Effector memory CD8-positive, alpha-beta T cell (primary cell): ENCODE results near the gene RAPGEF5.

Experiments used
- ATAC-seq: fragments of 150-1000 bp; cut with Tn5 transposase; replicated peaks from 2 replicates; pipeline ENCODE4 v1.10.0; 2021; ENCODE audit warnings: mild to moderate bottlenecking, moderate library complexity
- DNase-seq, 3 experiments: peaks; one replicate each; pipeline ENCODE4 v3.0.0; 2021
- H3K27ac Mint-ChIP-seq, 2 donors: one replicate each; pipeline ENCODE4 v1.8.0; 2022; ENCODE audit warnings: mild to moderate bottlenecking in 2 of 2, mixed read lengths in 2 of 2, moderate library complexity in 2 of 2
- H3K27me3 Mint-ChIP-seq, 2 donors: one replicate each; pipeline ENCODE4 v1.8.0; 2022; ENCODE audit warnings: mixed read lengths in 2 of 2
- H3K36me3 Mint-ChIP-seq: one replicate; pipeline ENCODE4 v1.8.0; 2022; ENCODE audit warnings: mild to moderate bottlenecking, moderate library complexity, mixed read lengths; ENCODE audit not compliant: insufficient read depth
- H3K4me1 Mint-ChIP-seq, 2 donors: one replicate each; pipeline ENCODE4 v1.8.0; 2022; ENCODE audit warnings: low read depth in 2 of 2, mixed read lengths in 2 of 2
- H3K4me3 Mint-ChIP-seq, 2 donors: one replicate each; pipeline ENCODE4 v1.8.0; 2022; ENCODE audit warnings: mild to moderate bottlenecking in 2 of 2, mixed read lengths in 2 of 2, moderate library complexity in 2 of 2
- H3K9me3 Mint-ChIP-seq, 2 donors: one replicate each; pipeline ENCODE4 v1.8.0; 2022; ENCODE audit warnings: mixed read lengths in 2 of 2

RAPGEF5 gene

GRCh38 chr7:22250390-22250789 is 106.6 kb downstream of the RAPGEF5 start:
- Mint-ChIP-seq H3K36me3 (no peaks in the 10 kb centered on the region), H3K27me3 (peaks cover 18 to 19% of the 10 kb centered on the region in 2 donors), H3K9me3 (peaks cover 2 to 12% of the 10 kb centered on the region in 2 donors), H3K4me1 (no peaks in the 10 kb centered on the region), H3K27ac (no peak overlapping the region), H3K4me3 (no peak overlapping the region)
- no peak for ATAC-seq
- no peak for DNase-seq

GRCh38 chr7:22248111-22248809 is 108.7 kb downstream of the RAPGEF5 start:
- H3K4me1 Mint-ChIP-seq: no peaks in the 10 kb centered on the region
- H3K27ac Mint-ChIP-seq: no peak overlapping the region
- H3K27me3 Mint-ChIP-seq: peaks cover 17 to 18% of the 10 kb centered on the region in 2 donors
- DNase-seq (no peak), ATAC-seq (no peak)
- H3K9me3 Mint-ChIP-seq: peaks cover 2 to 12% of the 10 kb centered on the region in 2 donors
- H3K36me3 Mint-ChIP-seq: no peaks in the 10 kb centered on the region
- H3K4me3 Mint-ChIP-seq: no peak overlapping the region

GRCh38 chr7:22241805-22242390 is 115.1 kb downstream of the RAPGEF5 start:
- Mint-ChIP-seq H3K36me3 (no peaks in the 10 kb centered on the region), H3K27me3 (peaks cover 10 to 13% of the 10 kb centered on the region in 2 donors), H3K4me1 (no peaks in the 10 kb centered on the region), H3K9me3 (peaks cover 2 to 12% of the 10 kb centered on the region in 2 donors), H3K4me3 (no peak overlapping the region), H3K27ac (no peak overlapping the region)
- no peak for ATAC-seq
- no peak for DNase-seq

- ATAC-seq: no peak
- Mint-ChIP-seq H3K4me3 (no peak overlapping the region), H3K27me3 (peaks cover 7 to 12% of the 10 kb centered on the region in 2 donors)
Measured at GRCh38 chr7:22240904-22241571, 115.9 kb downstream of the RAPGEF5 start.

GRCh38 chr7:22238354-22239311 is 118.3 kb downstream of the RAPGEF5 start:
- no peak for DNase-seq
- Mint-ChIP-seq H3K4me1 (no peaks in the 10 kb centered on the region), H3K27me3 (peaks cover 0 to 12% of the 10 kb centered on the region in 2 donors), H3K4me3 (no peak overlapping the region), H3K36me3 (no peaks in the 10 kb centered on the region), H3K9me3 (no peaks in the 10 kb centered on the region), H3K27ac (no peak overlapping the region)
- no peak for ATAC-seq

More at GRCh38 chr7:22240904-22241571, 115.9 kb downstream of the RAPGEF5 start:
- DNase-seq: no peak
- no peaks in the 10 kb centered on the region for H3K4me1 Mint-ChIP-seq
- peaks cover 2 to 7% of the 10 kb centered on the region in 2 donors for H3K9me3 Mint-ChIP-seq
- no peaks in the 10 kb centered on the region for H3K36me3 Mint-ChIP-seq
- no peak overlapping the region for H3K27ac Mint-ChIP-seq

- no peaks in the 10 kb centered on the region for H3K4me1 Mint-ChIP-seq
- no peak overlapping the region for H3K27ac Mint-ChIP-seq
- no peaks in the 10 kb centered on the region for H3K9me3 Mint-ChIP-seq
- no peak overlapping the region for H3K4me3 Mint-ChIP-seq
- DNase-seq (no peak), ATAC-seq (no peak)
- peaks cover 0 to 18% of the 10 kb centered on the region in 2 donors for H3K27me3 Mint-ChIP-seq
- H3K36me3 Mint-ChIP-seq: peaks cover 3% of the 10 kb centered on the region
Measured at GRCh38 chr7:22235134-22235533, 121.8 kb downstream of the RAPGEF5 start.

- Mint-ChIP-seq H3K4me3 (no peak overlapping the region), H3K27me3 (peaks cover 0 to 18% of the 10 kb centered on the region in 2 donors), H3K4me1 (no peaks in the 10 kb centered on the region), H3K27ac (no peak overlapping the region), H3K36me3 (peaks cover 3% of the 10 kb centered on the region), H3K9me3 (no peaks in the 10 kb centered on the region)
- ATAC-seq (no peak), DNase-seq (no peak)
Measured at GRCh38 chr7:22234227-22234626, 122.7 kb downstream of the RAPGEF5 start.

- DNase-seq (no peak), ATAC-seq (no peak)
- Mint-ChIP-seq H3K36me3 (peaks cover 3% of the 10 kb centered on the region), H3K9me3 (no peaks in the 10 kb centered on the region), H3K27me3 (peaks cover 0 to 9% of the 10 kb centered on the region in 2 donors), H3K27ac (no peak overlapping the region), H3K4me1 (no peaks in the 10 kb centered on the region), H3K4me3 (no peak overlapping the region)
Measured at GRCh38 chr7:22231806-22232205, 125.1 kb downstream of the RAPGEF5 start.

GRCh38 chr7:22231141-22231540 is 125.8 kb downstream of the RAPGEF5 start:
- ATAC-seq (no peak), DNase-seq (no peak)
- Mint-ChIP-seq H3K4me1 (no peaks in the 10 kb centered on the region), H3K4me3 (no peak overlapping the region), H3K9me3 (no peaks in the 10 kb centered on the region), H3K36me3 (peaks cover 3% of the 10 kb centered on the region), H3K27ac (no peak overlapping the region), H3K27me3 (peaks cover 0 to 6% of the 10 kb centered on the region in 2 donors)

GRCh38 chr7:22230238-22230637 is 126.7 kb downstream of the RAPGEF5 start:
- Mint-ChIP-seq H3K27ac (no peak overlapping the region), H3K4me3 (no peak overlapping the region), H3K4me1 (no peaks in the 10 kb centered on the region), H3K27me3 (peaks cover 0 to 6% of the 10 kb centered on the region in 2 donors), H3K36me3 (peaks cover 3% of the 10 kb centered on the region), H3K9me3 (no peaks in the 10 kb centered on the region)
- ATAC-seq: no peak
- no peak for DNase-seq

- ATAC-seq (no peak), DNase-seq (no peak)
- no peaks in the 10 kb centered on the region for H3K4me1 Mint-ChIP-seq
- H3K27me3 Mint-ChIP-seq: peaks cover 0 to 6% of the 10 kb centered on the region in 2 donors
- H3K9me3 Mint-ChIP-seq: no peaks in the 10 kb centered on the region
- H3K36me3 Mint-ChIP-seq: peaks cover 3% of the 10 kb centered on the region
- H3K27ac Mint-ChIP-seq: no peak overlapping the region
- H3K4me3 Mint-ChIP-seq: no peak overlapping the region
Measured at GRCh38 chr7:22229148-22229547, 127.8 kb downstream of the RAPGEF5 start.

- Mint-ChIP-seq H3K27me3 (peaks cover 0 to 11% of the 10 kb centered on the region in 2 donors), H3K4me3 (no peak overlapping the region), H3K36me3 (no peaks in the 10 kb centered on the region), H3K9me3 (no peaks in the 10 kb centered on the region), H3K4me1 (no peaks in the 10 kb centered on the region), H3K27ac (no peak overlapping the region)
- DNase-seq: no peak
- no peak for ATAC-seq
Measured at GRCh38 chr7:22223807-22224206, 133.1 kb downstream of the RAPGEF5 start.

- no peak for DNase-seq
- Mint-ChIP-seq H3K4me1 (no peaks in the 10 kb centered on the region), H3K27ac (no peak overlapping the region), H3K27me3 (peaks cover 11 to 33% of the 10 kb centered on the region in 2 donors), H3K4me3 (no peak overlapping the region), H3K9me3 (no peaks in the 10 kb centered on the region), H3K36me3 (no peaks in the 10 kb centered on the region)
- no peak for ATAC-seq
Measured at GRCh38 chr7:22220941-22221340, 136.0 kb downstream of the RAPGEF5 start.
